Inflammatory macrophage treated with lipopolysaccharide for 1 hour (primary cell): Measurements from ENCODE around the gene ALPI.

Experiments used
- DNase-seq, 2 donors: peaks; one replicate each; pipeline ENCODE4 v3.0.0-alpha.2; 2020 to 2022

ALPI gene

DNA sequence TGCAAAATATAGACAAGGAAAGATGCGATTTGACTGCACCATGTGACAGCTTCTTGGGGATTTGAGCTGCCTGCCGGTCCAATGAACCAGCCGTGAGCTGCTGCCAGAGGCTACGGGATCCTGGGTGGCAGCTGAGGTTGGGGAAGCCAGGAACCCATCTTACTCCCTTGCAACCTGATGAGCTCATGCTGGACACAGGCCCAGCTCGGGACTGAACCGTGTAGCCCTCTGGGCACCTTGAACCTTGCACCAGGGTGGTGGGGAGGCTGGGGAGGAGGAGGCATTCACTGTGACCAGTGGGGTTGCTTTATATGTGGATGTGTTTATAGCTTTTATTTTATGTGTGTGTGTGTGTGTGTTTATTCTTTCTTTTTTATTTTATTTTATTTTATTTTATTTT, 9.1 kb downstream of the ALPI start:
- no peak for DNase-seq

DNA sequence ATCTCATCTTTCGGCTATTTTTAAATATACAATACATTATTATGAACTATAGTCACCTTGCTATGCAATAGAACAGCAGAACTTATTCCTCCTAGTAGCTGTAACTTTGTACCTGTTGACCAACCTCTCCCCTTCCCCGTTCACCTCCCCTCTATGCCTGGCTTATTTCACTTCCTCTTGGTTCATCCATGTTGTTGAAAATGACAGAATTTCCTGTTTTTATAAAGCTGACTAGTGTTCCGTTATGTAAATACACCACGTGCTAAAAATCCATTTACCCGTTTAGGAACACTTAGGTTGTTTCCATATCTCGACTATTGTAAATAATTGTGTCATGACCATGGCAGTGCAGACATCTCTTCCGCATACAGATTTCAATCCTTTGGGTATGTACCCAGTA, 10.3 kb downstream of the ALPI start:
- DNase-seq = peak; percentile 42 to 54

DNA sequence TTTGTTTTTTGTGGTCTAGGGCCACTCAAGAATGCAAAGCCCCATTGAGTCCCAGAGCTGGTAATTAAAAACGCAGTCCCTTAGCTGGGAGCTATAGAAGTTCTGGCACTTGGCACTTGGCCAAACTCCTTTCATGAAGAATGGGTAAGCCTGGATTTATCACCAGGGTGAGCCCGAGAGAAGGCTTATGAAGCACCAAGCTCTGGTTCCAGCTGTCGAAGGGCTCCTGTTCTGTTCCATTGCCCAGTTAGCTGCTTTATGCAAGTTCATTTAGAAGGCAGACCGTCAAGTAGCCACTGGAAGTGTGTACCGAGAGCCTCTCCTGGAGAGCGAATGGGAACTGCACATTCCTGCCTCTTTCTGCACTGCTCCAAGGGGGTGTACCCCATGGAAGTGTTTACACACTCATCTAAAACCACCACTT, 17.5 kb downstream of the ALPI start:
- DNase-seq = no peak

DNA sequence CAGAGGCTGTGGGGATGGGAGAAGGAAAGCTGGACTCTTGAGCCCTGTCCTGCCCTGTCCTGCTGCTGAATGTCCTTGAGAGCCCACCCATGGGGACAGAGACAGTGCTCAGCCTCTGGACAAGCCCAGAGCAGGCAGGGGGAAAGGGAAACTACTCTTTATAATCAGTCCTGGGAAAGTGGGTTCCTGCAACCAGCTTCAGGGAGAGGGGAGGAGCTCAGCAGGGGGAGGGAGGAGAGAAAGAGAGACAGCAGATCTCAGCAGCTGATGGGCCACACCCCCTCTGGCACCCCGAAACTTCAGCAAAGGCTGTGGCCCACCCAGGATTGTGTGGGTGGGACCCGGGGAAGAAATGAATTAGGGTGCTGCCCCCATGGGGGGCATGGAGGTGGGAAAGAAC, 20.1 kb downstream of the ALPI start:
- no peak for DNase-seq

DNA sequence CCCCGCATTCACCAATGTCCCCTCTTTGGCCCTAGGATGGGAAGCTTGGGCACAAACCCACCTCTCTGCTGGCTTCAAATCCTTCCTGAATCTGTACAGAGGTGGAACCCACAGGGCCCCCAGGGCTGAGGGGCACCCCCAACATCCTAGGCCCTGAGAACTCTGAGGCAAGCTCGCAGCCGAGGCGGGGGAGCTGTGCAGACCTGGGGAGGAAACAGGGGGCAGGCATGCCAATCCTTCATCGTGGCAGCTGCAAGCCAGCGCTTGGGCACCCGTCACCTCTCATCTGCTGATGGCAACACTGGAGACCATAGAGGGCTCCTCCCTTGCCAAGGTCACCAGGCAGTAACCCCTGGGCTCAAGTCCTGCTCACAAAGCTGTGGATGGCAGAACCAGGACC, 20.8 kb downstream of the ALPI start:
- no peak for DNase-seq

DNA sequence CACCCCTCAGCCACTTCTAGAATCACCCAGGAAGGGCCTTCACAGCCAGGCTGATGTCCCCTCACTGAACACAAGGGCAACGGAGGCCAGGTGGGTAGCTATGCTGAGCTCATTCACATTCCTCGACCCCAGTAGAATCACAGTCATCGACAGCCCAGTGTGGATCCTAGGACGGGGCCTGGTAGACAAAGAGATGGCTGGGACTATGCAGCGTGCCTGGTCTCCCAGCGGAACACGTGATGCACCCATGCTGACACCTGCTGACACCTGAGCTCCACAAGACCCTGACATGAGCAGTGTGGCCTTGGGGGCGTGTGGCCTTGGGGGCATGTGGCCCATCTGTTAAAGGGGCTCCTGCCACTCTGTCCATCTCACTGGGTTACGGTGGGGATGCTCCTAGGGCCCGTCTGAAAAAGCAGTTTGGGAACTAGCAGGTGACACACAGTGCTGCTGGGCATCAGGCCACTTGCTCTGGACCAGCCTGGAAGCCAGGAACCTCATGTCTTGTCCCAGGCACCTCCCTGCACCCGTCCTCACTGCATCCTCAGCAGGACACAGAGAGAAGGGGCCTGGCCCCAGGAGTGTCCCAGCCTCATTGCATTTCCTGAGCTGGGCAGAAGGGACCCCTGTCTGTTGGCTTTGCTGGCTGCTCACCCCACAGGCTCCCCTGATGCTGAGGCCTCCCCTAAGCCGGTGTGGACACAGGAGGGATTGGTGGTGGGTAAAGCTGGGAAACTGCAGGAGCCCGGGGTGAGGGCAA, 22.0 kb downstream of the ALPI start:
- DNase-seq = no peak

DNA sequence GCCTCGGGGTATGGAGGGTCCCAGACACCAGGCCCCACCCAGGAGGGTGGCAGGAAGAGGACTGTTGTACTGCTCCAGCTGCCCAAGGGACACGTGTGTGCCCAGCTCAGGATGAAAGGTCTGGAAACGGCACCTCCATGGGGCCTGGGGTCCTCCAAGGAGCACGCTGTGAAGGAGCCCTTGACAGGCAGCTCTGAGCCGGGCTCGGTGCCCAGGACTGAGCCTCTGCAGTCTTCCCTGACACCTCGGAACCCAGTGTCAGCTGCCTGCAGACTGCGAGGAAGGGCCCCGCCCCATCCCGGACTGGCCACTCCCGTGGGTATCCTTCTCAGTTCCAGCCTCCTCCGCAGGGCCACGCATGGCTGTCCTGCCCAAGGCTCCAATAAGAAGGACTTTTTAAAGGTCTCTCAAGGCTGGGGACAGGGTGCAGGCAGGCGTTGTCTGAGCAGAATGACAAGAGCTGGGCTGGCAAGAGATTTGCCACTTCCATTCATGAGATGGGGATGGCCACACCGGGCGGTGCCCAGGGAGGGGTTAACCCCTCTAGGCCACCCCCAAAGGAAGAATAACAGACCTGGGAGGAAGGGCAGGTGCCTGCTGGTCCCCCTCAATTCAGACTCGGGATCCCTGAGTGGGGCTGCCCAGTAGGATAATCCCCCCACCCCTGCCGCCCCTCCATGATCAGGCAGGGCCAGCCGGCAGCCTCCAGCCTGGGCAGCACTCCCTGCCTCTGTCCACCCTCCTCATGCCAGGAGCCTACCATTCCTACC, 22.8 kb downstream of the ALPI start:
- DNase-seq = no peak

DNA sequence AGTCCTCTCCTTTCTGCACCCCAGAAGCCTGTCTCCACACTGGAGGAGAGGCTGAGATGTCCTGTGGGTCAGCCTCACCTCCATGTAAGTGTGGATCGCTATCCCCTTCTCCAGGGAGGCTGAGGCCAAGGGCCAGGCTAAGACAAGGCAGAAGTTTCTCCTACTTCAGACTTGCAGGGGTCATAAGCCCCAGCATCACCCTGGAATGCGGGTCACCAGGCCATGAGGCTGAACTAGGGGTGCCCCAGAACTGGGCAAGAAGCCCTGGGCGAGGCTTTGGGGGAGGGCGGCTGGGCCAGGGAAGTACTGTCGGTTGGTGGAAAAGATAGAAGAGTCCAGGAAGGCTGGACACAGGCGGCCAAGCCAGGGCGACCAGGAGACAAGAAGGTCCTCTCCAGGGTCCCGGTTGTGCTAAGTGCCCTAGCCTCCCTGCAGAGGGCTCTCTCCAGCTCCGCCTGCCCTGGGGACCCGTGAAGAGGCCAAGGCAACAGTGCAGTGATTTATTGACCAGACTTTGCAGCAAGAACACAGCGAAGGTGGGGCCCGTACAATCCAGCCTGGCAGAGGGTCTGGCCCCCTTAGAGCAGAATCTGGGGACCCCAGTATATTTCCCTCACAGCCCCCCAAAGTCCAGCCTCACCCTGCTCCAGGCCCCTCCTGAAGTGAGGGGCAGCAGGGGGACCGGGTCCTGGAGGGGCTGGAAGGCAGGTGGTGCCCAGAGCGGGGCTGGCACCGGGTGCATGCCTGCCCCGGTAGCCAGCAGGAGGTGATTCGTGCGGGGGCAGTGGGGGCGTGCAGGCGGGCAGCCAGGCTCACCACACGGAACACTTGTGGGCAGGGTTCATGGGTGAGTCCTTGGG, 23.6 kb downstream of the ALPI start:
- no peak for DNase-seq

DNA sequence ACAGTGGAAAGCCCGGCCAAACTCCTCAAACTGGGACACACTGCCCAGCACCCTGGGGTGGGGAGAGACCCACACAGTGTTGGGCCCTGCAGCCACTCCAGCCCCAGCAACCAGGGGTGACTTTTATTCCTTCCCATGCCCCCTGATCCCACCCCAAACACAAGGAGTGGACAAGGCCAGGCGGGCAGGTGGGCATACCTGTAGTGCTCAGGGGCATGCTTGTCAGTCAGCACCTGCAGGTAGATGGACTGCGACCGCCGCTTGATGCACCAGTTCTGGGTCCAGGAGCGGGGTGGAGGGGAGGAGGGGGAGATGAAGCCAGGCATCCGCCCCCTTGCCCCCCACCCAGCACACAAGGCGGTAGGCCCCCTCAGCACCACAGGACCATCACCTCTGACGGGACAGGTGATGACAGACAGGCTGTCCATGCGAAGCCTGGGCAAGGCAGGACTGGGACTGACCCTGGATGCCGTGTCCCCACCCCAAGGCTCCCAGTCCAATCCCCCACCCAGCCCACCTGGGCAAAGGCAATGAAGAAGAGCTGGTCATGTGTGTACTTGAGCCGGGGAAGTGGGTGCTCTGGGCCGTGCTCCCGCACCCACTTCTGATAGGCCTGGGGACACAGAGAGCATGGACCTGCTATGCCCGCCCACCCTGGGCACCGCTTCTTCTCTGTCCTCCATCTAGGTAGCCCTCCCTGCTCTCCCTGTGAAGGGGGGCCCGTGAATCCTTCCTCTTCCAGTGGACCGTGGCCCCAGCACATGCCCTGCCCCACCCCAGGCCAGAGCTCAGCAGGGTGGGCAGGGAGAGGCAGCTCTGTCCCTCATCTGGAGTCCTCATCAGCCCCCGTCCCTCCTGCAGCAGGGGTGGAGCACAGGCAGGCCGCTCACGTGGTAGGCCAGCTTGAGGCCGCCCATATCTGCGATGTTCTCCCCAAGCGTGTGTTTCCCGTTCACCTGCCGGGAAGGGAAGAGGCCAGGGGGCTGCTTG, 24.5 kb downstream of the ALPI start:
- DNase-seq = no peak

DNA sequence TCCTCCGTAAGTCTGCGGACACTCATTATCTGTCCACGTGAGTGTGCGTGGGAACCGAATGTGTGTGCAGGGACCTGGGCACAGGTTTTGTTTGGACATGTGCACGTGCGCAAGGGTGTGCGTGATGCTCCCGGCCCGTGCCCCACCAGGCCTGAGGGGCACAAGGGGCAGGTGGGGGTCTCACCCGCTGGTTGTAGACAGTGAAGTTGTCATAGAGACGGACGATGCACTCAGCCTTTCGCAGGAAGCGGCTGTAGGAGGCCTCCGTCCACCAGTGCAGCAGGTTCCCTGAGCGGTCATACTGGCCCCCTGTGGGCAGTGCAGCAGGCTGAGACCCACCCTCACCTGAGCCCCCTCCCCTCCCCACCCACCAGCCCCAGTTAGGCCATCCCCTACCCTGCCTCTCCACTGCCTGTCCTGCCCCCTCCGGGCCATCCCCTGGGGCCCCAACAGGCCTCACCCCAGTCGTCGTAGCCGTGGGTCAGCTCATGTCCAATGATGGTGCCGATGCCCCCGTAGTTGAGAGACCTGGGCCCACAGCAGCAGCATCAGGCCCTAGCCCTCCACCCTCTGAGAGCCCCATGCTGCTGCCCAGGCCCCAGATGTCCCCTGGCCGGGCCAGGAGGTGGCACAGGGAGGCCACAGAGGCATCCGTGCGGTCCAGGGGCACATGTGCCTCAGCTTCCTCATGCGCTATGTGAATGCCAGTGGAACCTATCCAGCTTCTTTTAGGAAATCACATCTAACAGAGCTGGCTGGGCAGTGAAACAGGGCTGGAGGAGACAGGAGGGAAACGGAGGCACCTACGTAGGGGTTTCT, 25.6 kb downstream of the ALPI start:
- no peak for DNase-seq

DNA sequence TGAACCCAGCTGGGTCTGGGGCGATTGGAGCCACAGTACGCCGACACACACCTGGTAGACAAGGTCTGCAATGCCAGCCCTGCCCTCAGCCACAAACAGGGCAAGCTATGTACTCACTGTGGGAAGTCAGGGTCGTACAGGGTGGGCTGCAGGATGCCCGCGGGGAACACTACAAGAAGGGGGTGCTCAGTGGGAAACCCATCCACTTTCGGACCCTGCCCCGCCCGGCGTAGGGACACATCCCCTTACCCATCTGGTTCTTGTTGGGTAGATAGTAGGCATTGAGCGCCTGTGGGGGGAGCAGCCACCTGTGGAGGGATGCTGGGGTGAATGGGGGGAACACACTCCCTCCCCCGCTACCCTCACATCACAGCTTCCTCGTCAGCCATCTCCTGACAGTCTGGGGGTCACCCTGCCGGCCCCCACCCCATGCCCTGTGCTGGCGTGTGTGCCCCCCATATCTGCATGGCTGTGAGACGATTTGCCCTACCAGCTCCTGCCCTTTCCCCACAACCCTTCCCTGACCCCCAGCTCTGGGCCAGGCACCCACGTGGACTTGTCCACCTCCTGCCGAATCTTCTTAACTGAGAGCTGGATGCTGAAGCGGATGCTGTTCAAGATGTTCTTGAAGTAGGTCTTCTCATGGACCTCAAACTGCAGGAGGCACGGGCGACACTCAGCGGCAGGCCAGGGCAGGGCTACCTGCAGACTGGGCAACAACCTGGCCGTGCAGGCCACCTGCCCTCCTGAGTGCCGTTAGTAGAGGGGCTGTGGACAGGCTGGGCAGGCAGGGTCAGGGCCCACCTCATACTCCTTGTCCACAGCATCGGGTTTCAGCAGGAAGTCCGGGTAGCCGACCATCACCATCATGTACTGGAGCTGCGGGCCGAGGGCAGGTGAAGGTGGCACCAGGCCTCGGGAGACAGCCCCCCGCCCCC, 26.6 kb downstream of the ALPI start:
- no peak for DNase-seq

DNA sequence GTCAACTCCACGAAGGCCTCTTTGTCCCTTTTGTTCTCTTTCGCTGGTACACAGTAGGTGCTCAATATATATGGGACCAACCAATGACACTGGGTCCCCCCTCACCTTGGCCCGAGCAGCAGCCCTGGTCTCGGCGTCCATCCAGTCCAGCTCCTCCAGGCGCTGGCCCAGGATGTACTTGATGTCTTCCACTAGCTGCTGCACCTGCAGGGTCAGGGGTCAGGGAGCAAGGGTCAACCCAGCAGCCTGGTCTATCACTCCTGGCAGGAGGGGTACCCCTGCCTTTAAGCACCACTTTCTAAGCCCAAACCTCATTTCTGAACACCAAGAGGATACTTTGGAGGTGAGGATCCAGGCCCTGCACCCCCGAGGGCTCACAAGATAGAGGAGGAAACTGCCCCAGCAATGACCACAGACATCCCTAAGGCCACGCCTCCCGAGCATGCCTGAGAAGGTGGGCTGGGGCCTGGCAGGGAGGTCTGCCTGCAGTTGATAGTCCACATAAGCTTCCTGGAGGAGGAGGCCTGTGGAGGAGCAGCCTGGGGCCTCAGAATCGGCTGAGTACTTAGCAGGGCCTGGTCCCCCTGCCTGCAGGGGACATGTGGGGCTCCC, 27.5 kb downstream of the ALPI start:
- no peak for DNase-seq

DNA sequence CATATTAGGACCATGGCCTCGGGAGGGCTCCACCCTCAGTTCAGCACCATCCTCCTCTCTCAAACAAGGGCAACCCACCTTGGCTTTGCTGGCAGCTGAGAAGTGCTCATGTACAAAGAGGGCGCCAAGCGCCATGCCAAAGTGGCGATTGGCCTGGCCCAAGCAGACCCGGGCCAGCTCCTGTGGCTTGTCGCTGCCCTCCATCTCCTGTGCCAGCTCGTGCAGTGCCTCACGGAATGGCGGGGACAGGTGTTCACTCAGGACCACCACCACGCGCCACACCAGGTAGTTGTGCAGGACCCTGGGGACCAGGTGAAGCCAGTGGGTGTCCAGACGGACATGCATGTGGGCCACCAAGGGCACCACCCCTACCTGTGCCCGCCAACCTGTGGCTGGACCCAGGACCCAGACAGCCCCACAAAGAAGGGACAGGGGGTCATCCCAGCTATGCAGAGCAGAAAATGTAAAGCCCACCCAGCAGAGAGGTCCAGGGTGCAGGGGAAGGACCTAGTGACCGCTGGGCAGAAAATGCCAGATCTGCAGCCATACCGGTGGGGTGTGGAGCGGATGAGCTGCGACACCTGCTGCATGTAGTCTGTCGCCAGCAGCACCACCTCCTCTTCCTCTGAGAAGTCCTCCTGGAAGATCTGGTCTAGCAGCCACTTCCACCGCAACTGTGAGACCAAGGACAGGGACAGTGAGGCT, 28.1 kb downstream of the ALPI start:
- no peak for DNase-seq

DNA sequence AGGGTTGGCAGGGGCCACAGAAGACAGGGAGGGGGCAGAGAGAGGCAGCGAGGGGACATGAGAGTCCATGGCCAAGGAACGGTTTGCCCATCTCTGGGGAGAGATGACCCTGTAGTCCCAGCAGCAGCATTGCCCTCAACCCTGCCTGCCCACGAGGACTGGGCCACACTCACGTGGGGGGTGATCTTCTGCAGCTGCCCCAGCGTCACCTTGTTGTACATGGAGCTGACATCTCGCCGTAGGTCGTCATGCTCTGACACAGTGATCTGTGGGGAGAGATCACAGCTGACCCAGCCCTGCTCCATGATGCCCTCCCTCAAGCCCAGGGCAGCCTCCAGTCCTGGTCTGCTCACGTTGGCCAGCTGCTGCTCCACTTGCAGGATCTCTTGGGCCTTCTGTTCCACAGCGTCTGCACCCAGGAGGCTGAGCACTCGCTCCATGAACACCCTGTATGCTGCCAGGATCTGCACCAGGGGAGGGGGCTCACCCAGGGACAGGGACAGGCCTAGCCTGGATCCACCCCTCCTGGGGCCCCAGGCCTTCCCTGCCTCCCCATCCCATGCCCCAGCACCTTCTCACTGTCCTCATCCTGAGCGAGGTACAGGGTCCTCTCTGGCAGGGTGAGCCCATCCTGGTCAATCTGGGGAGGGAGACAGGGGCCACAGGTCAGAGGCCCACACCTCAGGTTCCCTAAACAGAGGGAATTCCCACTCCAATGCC, 28.8 kb downstream of the ALPI start:
- no peak for DNase-seq

DNA sequence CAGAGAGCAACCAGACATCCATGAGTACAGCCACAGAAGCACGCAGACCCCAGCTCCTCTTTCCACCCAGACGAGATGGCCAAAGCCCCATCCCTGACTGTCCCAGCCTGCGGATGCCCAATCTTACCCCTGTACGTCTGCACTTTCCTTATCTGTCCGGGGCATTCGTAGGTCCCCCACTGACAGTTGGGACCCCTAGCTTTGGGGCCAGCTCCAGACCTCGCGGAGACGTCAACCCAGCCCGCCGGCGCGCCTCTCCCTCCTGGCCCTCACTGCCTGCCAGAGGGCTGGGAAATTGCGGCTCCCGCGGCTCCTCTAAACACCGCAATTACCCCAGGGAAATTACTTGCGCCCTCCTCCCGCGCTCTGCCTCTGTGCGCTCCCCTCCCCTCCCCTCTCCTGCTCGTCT, 29.4 kb downstream of the ALPI start:
- DNase-seq = no peak

DNA sequence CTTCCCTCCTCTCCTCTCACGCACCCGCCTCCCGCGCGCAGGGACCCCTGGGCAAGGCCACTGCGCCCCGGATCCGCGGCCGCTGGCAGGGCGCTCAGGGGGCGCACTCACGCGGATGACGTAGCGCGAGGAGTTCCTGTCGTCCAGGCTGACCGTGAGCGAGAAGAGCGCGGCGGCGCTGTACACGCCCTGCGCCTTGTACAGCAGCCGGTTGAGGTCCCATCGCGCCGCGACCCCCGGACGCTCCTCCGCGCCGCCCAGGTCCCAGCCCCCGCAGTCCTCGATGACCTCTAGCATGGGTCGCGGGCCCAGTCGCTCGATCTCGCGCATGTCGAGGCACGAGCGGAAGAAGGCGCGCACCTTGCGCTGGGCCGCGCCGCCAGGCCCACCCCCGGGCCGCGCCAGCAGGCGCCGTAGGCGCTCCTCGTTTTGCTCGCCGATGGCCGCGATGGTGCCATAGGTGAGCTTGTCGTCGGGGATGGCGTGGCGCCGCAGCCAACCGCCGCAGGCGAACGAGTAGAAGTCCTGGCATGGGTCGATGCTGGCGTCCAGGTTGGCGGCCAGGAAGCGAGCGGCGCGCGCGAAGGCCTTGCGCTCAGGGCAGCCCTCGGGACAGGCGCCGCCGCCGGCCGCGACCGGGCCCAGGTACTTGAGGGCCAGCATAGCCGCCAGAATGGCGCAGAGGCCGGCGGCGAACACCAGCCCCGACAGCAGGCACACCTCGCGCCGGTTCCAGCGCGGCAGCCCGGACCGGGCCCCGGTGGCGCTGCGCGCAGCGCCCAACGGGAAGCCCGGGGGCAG, 30.0 kb downstream of the ALPI start:
- no peak for DNase-seq
